Activated T-helper 2 cell treated with anti-CD3 and anti-CD28 coated beads, Interferon-gamma antibody, Interleukin-2, Interleukin-4, amounts not matched to agents 10 μg/mL and 5 μg/mL and 100 μg/mL, durations not matched to agents 14 hours and 24 hours and 36 hours (primary cell): ENCODE data around the gene CEP131. TPM values are rescaled to one million over a fixed set of nuclear protein-coding genes. Genes with fewer than 3 reads are reported as not detected.
"Not testable (repeated sequence)": the region's sequence is repeated elsewhere in the genome, so short reads cannot be mapped to it uniquely, and the experiment has no call there.

Source experiments
- DNase-seq: peaks from one replicate; pipeline ENCODE4 v3.0.0; 2021; ENCODE audit warnings: low spot score
- H3K27ac Mint-ChIP-seq: one replicate; pipeline ENCODE4 v1.8.0; 2021; ENCODE audit warnings: mixed read lengths
- H3K27me3 Mint-ChIP-seq: one replicate; pipeline ENCODE4 v1.8.0; 2021; ENCODE audit warnings: low read depth, mixed read lengths
- H3K36me3 Mint-ChIP-seq: one replicate; pipeline ENCODE4 v1.8.0; 2021; ENCODE audit warnings: low read depth, mixed read lengths
- H3K4me1 Mint-ChIP-seq: one replicate; pipeline ENCODE4 v1.8.0; 2021; ENCODE audit warnings: low read depth, mixed read lengths
- H3K4me3 Mint-ChIP-seq: one replicate; pipeline ENCODE4 v1.8.0; 2021; ENCODE audit warnings: low read depth, mild to moderate bottlenecking, moderate library complexity, mixed read lengths
- H3K9me3 Mint-ChIP-seq: one replicate; pipeline ENCODE4 v1.8.0; 2021; ENCODE audit warnings: mixed read lengths
- intact Hi-C: fragments of 100-400 bp; cut with micrococcal nuclease; formaldehyde crosslinking; loops from one replicate; pipeline ENCODE4 v1.15.1; 2023
- total RNA-seq: library from RNA; stranded (reverse); gene quantifications from 2 replicates; pipeline ENCODE4 v1.2.3, GENCODE V29; 2022

The CEP131 gene
- total RNA-seq, 1 donor from 2014 or later: 14.8 TPM

DNA sequence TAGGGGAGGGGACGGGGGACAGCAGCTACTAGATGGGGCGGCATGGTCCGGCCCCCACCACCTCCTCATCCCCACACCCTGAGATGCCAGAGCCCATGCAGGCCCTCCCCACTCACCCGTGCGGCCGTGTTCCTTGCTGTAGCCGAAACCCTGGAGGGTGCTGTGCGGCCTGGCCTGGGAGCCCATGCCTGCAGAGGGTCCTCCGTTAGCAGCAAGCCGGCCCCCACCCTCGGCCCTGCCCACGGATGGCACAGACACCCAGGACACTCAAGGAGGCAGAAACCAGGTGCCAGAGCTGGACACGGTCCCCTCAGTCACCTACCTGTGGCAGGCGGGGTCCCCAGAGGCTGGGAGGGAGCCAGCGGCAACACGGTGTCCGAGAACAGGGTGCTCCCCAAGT is 10.6 kb upstream of the CEP131 start:
- H3K9me3 Mint-ChIP-seq: no peaks in the 10 kb centered on the region
- intact Hi-C loops: no loop called here
- H3K36me3 Mint-ChIP-seq: peaks cover 20% of the 10 kb centered on the region
- no peak overlapping the region for H3K4me3 Mint-ChIP-seq
- no peak overlapping the region for H3K27ac Mint-ChIP-seq
- DNase-seq: no peak
- H3K27me3 Mint-ChIP-seq: no peaks in the 10 kb centered on the region
- H3K4me1 Mint-ChIP-seq: peaks cover 8% of the 10 kb centered on the region

DNA sequence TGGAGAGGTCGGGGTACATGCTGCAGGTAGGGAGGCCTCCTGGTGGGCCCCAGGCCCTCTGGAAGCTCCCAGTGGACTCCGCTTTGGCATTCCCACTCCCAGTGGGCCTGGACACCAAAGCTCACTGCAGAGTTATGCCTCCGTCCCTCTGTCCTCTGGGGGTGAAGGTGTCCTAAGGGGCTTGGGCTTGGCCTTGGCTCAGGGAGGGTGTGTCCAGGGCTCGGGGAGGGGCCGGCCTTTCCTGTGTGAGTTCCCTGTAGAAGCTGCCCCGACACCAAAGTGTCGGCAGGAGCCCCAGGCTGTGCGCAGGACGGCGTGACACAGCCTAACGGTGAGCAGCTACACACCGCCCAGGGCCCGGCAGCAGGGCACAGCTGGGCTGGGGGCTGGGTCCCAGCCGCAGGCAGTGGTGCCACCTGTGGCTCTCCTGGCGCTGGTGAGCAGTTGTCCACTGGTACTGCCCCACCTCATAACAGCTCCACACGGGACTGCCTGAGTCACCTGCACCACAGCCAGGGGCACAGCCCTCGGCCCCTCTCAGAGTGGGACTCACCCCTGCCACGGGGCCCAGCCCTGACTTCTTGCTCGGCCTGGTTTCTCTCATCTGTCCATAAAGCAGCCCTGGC is 10.0 kb upstream of the CEP131 start:
- H3K36me3 Mint-ChIP-seq: peaks cover 26% of the 10 kb centered on the region
- DNase-seq: no peak
- intact Hi-C loops: no loop called here
- no peak overlapping the region for H3K27ac Mint-ChIP-seq
- peaks cover 10% of the 10 kb centered on the region for H3K4me1 Mint-ChIP-seq
- H3K9me3 Mint-ChIP-seq: no peaks in the 10 kb centered on the region
- no peaks in the 10 kb centered on the region for H3K27me3 Mint-ChIP-seq
- no peak overlapping the region for H3K4me3 Mint-ChIP-seq

GRCh38 chr17:81231766-81232581 is 9.2 kb upstream of the CEP131 start:
- no peak for DNase-seq
- H3K27ac Mint-ChIP-seq: no peak overlapping the region
- no peaks in the 10 kb centered on the region for H3K9me3 Mint-ChIP-seq
- H3K36me3 Mint-ChIP-seq: peaks cover 29% of the 10 kb centered on the region
- H3K4me1 Mint-ChIP-seq: peaks cover 6% of the 10 kb centered on the region
- no peaks in the 10 kb centered on the region for H3K27me3 Mint-ChIP-seq
- intact Hi-C loops: no loop called here
- H3K4me3 Mint-ChIP-seq: no peak overlapping the region

- intact Hi-C loops: no loop called here
- H3K4me1 Mint-ChIP-seq: peaks cover 6% of the 10 kb centered on the region
- H3K4me3 Mint-ChIP-seq: no peak overlapping the region
- no peaks in the 10 kb centered on the region for H3K9me3 Mint-ChIP-seq
- DNase-seq: no peak
- H3K27ac Mint-ChIP-seq: no peak overlapping the region
- H3K27me3 Mint-ChIP-seq: no peaks in the 10 kb centered on the region
- peaks cover 29% of the 10 kb centered on the region for H3K36me3 Mint-ChIP-seq
These were observed 8.4 kb upstream of the CEP131 start for GRCh38 chr17:81231121-81231645.

GRCh38 chr17:81230043-81230820 is 7.5 kb upstream of the CEP131 start:
- H3K27me3 Mint-ChIP-seq: no peaks in the 10 kb centered on the region
- H3K4me3 Mint-ChIP-seq: no peak overlapping the region
- peaks cover 6% of the 10 kb centered on the region for H3K4me1 Mint-ChIP-seq
- no peak for DNase-seq
- H3K36me3 Mint-ChIP-seq: peaks cover 29% of the 10 kb centered on the region
- H3K9me3 Mint-ChIP-seq: no peaks in the 10 kb centered on the region
- no peak overlapping the region for H3K27ac Mint-ChIP-seq
- intact Hi-C loops: no loop called here

DNA sequence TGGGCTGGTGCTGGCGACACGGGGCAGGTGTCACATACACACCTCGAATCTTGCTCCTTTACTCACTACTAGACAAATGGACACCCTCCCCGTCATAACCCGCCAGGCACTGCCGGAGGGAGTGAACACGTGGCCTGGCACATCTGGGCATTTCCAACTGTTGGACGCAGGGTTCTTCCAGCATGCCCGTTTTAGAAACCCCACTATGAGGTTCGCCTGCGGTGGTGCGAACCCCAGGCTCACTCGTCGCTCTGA is 6.8 kb upstream of the CEP131 start:
- Mint-ChIP-seq H3K27me3 (no peaks in the 10 kb centered on the region), H3K4me1 (peaks cover 6% of the 10 kb centered on the region), H3K9me3 (no peaks in the 10 kb centered on the region), H3K4me3 (no peak overlapping the region), H3K36me3 (peaks cover 24% of the 10 kb centered on the region), H3K27ac (no peak overlapping the region)
- intact Hi-C loops: loop anchor here (10.0 kb wide), 1 partner anchor 195 kb away; the partner anchor contains the start of gene BAIAP2
- DNase-seq: no peak

DNA sequence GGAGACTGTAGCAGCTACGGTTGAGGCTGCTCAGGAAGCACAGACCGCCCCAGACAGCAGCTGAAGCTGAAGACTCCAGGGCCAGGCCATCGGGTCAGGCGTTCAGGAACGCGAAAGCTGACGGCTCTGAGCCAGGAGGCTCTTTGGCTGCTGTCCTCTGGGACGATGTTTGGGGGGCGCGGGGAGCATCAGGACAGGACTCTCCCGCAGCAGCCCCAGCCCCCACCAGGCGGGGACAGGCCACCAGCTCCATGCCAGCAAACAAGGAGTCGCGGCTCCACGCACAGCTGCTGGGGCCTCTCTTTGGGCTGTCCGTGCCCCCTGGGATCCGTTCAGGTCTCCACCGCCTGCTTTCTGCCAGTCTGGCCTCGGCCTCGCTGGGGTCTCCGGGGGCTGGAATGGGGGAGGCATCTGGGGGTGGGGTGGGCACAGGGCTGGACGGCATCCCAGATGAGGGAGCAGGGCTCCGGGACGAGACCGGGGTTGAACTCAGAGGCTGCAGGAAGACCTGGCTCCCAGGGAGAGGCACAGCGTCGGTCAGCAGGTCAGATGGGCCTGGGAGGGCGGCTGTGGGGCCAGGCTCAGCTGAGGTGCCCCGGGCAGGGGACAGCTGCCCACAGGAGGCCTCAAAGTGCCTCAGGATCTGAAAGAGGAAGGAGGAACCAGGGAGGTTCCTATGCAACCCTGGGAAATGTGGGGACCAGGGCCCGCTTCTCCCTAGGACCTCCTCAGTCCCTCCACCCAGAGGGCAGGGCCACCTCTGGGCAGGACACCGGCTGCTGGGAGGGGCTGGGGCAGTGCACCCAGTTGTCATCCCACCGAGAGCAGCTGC is 6.3 kb upstream of the CEP131 start:
- DNase-seq: no peak
- no peaks in the 10 kb centered on the region for H3K27me3 Mint-ChIP-seq
- H3K4me1 Mint-ChIP-seq: peaks cover 6% of the 10 kb centered on the region
- H3K27ac Mint-ChIP-seq: no peak overlapping the region
- no peaks in the 10 kb centered on the region for H3K9me3 Mint-ChIP-seq
- intact Hi-C loops: loop anchor here (10.0 kb wide), 1 partner anchor 194 kb away; the partner anchor contains the start of gene BAIAP2
- no peak overlapping the region for H3K4me3 Mint-ChIP-seq
- peaks cover 24% of the 10 kb centered on the region for H3K36me3 Mint-ChIP-seq

GRCh38 chr17:81228420-81228819 is 5.7 kb upstream of the CEP131 start:
- H3K27me3 Mint-ChIP-seq: no peaks in the 10 kb centered on the region
- H3K4me3 Mint-ChIP-seq: no peak overlapping the region
- peaks cover 24% of the 10 kb centered on the region for H3K36me3 Mint-ChIP-seq
- H3K9me3 Mint-ChIP-seq: no peaks in the 10 kb centered on the region
- intact Hi-C loops: loop anchor here (10.0 kb wide), 1 partner anchor 194 kb away; the partner anchor contains the start of gene BAIAP2
- DNase-seq: no peak
- H3K4me1 Mint-ChIP-seq: peaks cover 12% of the 10 kb centered on the region
- no peak overlapping the region for H3K27ac Mint-ChIP-seq

GRCh38 chr17:81227630-81228029 is 4.9 kb upstream of the CEP131 start:
- DNase-seq, H3K4me3 Mint-ChIP-seq, H3K27me3 Mint-ChIP-seq, H3K9me3 Mint-ChIP-seq, H3K27ac Mint-ChIP-seq: not testable (repeated sequence)
- intact Hi-C loops: loop anchor here (10.0 kb wide), 1 partner anchor 193 kb away; the partner anchor contains the start of gene BAIAP2
- peaks cover 13% of the 10 kb centered on the region for H3K4me1 Mint-ChIP-seq
- peaks cover 24% of the 10 kb centered on the region for H3K36me3 Mint-ChIP-seq

DNA sequence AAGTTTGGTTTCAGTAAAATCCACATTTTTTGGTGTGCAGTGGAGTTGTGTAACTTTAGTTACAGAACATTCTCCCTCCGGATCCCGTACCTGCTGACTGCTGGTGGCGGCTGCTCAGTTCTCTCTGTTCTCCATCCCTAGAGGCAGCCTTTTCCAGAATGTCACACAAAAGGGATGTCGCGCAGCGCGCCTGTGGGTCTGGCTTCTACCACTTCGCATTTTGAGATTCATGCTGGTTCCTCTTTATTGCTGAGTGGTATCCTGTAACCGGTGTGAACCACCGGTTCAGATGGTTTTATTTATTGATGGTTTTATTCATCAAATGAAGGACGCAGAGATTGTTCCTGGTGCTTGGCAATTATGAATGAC is 981 bp upstream of the CEP131 start:
- H3K9me3 Mint-ChIP-seq: no peaks in the 10 kb centered on the region
- intact Hi-C loops: loop anchor here (1.0 to 10.0 kb wide), 2 partner anchors 16 to 189 kb away; partner anchors contain the start of genes BAIAP2, NDUFAF8 and TEPSIN
- DNase-seq: no peak
- peaks cover 10% of the 10 kb centered on the region for H3K36me3 Mint-ChIP-seq
- peaks cover 18% of the 10 kb centered on the region for H3K4me1 Mint-ChIP-seq
- peak overlapping the region; percentile 69 for H3K4me3 Mint-ChIP-seq
- no peaks in the 10 kb centered on the region for H3K27me3 Mint-ChIP-seq
- H3K27ac Mint-ChIP-seq: peak overlapping the region; percentile 80

- H3K9me3 Mint-ChIP-seq: no peaks in the 10 kb centered on the region
- H3K36me3 Mint-ChIP-seq: peaks cover 2% of the 10 kb centered on the region
- intact Hi-C loops: loop anchor here (10.0 kb wide), 1 partner anchor 188 kb away; the partner anchor contains the start of gene BAIAP2
- H3K27ac Mint-ChIP-seq: no peak overlapping the region
- no peak for DNase-seq
- peak overlapping the region; percentile 68 for H3K4me3 Mint-ChIP-seq
- H3K4me1 Mint-ChIP-seq: peaks cover 12% of the 10 kb centered on the region
- H3K27me3 Mint-ChIP-seq: no peaks in the 10 kb centered on the region
These were observed 202 bp downstream of the CEP131 start for GRCh38 chr17:81222620-81222905.
